ENCODE measurements around the gene BNC2. TPM values are rescaled to one million over a fixed set of nuclear protein-coding genes. Genes with fewer than 3 reads are reported as not detected.

The BNC2 gene
- total and polyA plus RNA-seq, 2 of the 13 experiments (the other 11 are each of a cell fraction or from before 2014, with no cell fraction given) = not detected

- no peaks in the 10 kb centered on the region for H3K9me3 ChIP-seq (ENCODE audit: low read length)
- TF ChIP-seq CEBPB (IDR thresholded peaks at IDR 0.05; ENCODE audit: borderline replicate concordance, low read depth, low read length) (no peak), ZNF101 (CRISPR knock-in tag; IDR thresholded peaks at IDR 0.05; ENCODE audit: borderline replicate concordance, low read depth) (no peak), MAFK (conservative IDR thresholded peaks at IDR 0.05 in 1 of 2, IDR thresholded peaks at IDR 0.05 in 1 of 2; ENCODE audit: low read length in 2 of 2) (no peak), KLF11 (CRISPR knock-in tag; IDR thresholded peaks at IDR 0.05) (no peak), ZBTB8A (CRISPR knock-in tag; IDR thresholded peaks at IDR 0.05; ENCODE audit: borderline replicate concordance, low read depth) (no peak), SRSF4 (IDR thresholded peaks at IDR 0.05; ENCODE audit: low read depth, low read length, poor library complexity, severe bottlenecking) (no peak), ISX (CRISPR knock-in tag; conservative IDR thresholded peaks at IDR 0.05) (no peak), ZBTB33 (CRISPR knock-in tag; IDR thresholded peaks at IDR 0.05) (no peak), MIXL1 (CRISPR knock-in tag; IDR thresholded peaks at IDR 0.05) (no peak), GMEB2 (CRISPR knock-in tag; IDR thresholded peaks at IDR 0.05; ENCODE audit: low read depth) (no peak)
- FAIRE-seq (no peak), DNase-seq (ENCODE audit: low spot score) (no peak), ATAC-seq (no peak)
- ChIA-PET CTCF (ENCODE audit: low intra/inter-chr PET ratio, low total read pairs) (no interaction called here), POLR2A (no interaction called here)
- H2AFZ ChIP-seq (ENCODE audit: low read length) = no peak overlapping the region
- intact Hi-C loops (cut with micrococcal nuclease; ENCODE audit: unreplicated experiment) (no loop called here), in situ Hi-C loops (cut with HindIII; ENCODE audit: extremely low pct_ligation_motif_present, low pct_unique_long_range_greater_than_20kb) (no loop called here)
- no TSS peak for BruUV-seq (replicated peaks)
- H3K27me3 ChIP-seq (ENCODE audit: control insufficient read depth in 1 of 2, insufficient read depth in 2 of 2, low read length in 2 of 2) = no peaks in the 10 kb centered on the region; a peak in 1 of 5 replicates
- H3K9ac ChIP-seq (ENCODE audit: insufficient read depth, low read depth, low read length) = no peak overlapping the region
- H3K27ac ChIP-seq (ENCODE audit: extremely low read length, insufficient read depth, low read length) = no peak overlapping the region
- H3K4me2 ChIP-seq (ENCODE audit: low read depth, low read length) = no peak overlapping the region
- H4K20me1 ChIP-seq (ENCODE audit: insufficient read depth, low read length) = no peaks in the 10 kb centered on the region
- no peaks in the 10 kb centered on the region for H3K4me1 ChIP-seq (ENCODE audit: insufficient read depth, low read length)
- H3K4me3 ChIP-seq (replicated peaks in 1 of 3; ENCODE audit: insufficient read depth in 1 of 3, low read depth in 2 of 3, low read length in 3 of 3) = no peak overlapping the region
- no peaks in the 10 kb centered on the region for H3K79me2 ChIP-seq (ENCODE audit: insufficient read depth, low read length)
- WGBS (ENCODE audit: low lambda C conversion rate) = 25% methylated on average over 7 of the region's 7 CpGs
- no peaks in the 10 kb centered on the region for H3K36me3 ChIP-seq (replicated peaks in 1 of 2; ENCODE audit: control insufficient read depth in 1 of 2, insufficient read depth in 2 of 2, low read length in 2 of 2)
These were observed 299.2 kb downstream of the BNC2 start for GRCh38 chr9:16571127-16571802.
